ENCODE measurements around the gene IL1A.

The IL1A gene

DNA sequence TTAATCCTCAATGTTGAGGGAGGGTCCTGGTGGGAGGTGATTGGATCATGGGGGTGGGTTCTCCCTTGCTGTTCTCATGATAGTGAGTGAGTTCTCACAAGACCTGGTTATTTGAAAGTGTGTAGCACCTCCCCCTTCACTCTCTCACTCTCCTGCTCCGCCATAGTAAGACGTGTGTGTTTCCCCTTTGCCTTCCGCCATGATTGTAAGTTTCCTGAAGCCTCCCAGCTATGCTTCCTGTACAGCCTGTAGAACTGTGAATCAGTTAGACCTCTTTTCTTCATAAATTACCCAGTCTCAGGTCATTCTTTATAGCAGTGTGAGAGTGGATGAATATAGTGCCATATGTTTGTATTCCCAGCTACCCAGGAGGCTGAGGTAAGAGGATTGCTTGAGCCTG is 42.7 kb upstream of the IL1A start:
- TF ChIP-seq ZFP30 (CRISPR knock-in tag; IDR thresholded peaks at IDR 0.05) (no peak), OSR1 (CRISPR knock-in tag; IDR thresholded peaks at IDR 0.05) (no peak), BACH2 (CRISPR knock-in tag; IDR thresholded peaks at IDR 0.05; ENCODE audit: borderline replicate concordance) (no peak), ZNF70 (CRISPR knock-in tag; IDR thresholded peaks at IDR 0.05) (no peak), CSDC2 (CRISPR knock-in tag; IDR thresholded peaks at IDR 0.05) (no peak), SNAI2 (CRISPR knock-in tag; IDR thresholded peaks at IDR 0.05) (no peak), ZC3H10 (CRISPR knock-in tag; IDR thresholded peaks at IDR 0.05) (no peak), ARNTL (CRISPR knock-in tag; IDR thresholded peaks at IDR 0.05; ENCODE audit: borderline replicate concordance, low read depth) (no peak)
- TF ChIP-seq, protein P1, sequence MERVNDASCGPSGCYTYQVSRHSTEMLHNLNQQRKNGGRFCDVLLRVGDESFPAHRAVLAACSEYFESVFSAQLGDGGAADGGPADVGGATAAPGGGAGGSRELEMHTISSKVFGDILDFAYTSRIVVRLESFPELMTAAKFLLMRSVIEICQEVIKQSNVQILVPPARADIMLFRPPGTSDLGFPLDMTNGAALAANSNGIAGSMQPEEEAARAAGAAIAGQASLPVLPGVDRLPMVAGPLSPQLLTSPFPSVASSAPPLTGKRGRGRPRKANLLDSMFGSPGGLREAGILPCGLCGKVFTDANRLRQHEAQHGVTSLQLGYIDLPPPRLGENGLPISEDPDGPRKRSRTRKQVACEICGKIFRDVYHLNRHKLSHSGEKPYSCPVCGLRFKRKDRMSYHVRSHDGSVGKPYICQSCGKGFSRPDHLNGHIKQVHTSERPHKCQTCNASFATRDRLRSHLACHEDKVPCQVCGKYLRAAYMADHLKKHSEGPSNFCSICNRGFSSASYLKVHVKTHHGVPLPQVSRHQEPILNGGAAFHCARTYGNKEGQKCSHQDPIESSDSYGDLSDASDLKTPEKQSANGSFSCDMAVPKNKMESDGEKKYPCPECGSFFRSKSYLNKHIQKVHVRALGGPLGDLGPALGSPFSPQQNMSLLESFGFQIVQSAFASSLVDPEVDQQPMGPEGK (CRISPR knock-in tag; IDR thresholded peaks at IDR 0.05; ENCODE audit: borderline replicate concordance), result no peak
- TF ChIP-seq, protein P2, sequence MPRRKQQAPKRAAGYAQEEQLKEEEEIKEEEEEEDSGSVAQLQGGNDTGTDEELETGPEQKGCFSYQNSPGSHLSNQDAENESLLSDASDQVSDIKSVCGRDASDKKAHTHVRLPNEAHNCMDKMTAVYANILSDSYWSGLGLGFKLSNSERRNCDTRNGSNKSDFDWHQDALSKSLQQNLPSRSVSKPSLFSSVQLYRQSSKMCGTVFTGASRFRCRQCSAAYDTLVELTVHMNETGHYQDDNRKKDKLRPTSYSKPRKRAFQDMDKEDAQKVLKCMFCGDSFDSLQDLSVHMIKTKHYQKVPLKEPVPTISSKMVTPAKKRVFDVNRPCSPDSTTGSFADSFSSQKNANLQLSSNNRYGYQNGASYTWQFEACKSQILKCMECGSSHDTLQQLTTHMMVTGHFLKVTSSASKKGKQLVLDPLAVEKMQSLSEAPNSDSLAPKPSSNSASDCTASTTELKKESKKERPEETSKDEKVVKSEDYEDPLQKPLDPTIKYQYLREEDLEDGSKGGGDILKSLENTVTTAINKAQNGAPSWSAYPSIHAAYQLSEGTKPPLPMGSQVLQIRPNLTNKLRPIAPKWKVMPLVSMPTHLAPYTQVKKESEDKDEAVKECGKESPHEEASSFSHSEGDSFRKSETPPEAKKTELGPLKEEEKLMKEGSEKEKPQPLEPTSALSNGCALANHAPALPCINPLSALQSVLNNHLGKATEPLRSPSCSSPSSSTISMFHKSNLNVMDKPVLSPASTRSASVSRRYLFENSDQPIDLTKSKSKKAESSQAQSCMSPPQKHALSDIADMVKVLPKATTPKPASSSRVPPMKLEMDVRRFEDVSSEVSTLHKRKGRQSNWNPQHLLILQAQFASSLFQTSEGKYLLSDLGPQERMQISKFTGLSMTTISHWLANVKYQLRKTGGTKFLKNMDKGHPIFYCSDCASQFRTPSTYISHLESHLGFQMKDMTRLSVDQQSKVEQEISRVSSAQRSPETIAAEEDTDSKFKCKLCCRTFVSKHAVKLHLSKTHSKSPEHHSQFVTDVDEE (CRISPR knock-in tag; IDR thresholded peaks at IDR 0.05), result no peak
- no peak for ATAC-seq

DNA sequence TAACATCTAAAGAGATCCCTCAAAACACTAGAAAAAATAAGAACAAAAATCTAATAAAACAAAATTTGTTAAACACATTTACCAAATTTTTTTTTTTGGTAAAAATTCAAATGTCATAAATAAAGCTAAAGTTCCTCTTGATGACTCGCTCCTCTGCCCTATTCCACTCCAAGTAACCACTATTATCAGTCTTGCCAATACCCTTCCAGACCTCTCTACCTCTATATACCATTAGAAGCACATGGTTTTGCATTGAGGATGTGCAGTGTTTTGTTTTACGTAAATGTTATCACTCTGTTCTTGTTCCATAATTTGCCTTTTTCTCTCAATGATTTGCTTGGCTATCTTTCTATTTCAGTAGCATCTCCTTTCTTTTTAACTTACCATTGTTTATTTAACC is 41.4 kb upstream of the IL1A start:
- TF ChIP-seq ZC3H10 (CRISPR knock-in tag; IDR thresholded peaks at IDR 0.05), result no peak
- no peak for TF ChIP-seq BACH2 (CRISPR knock-in tag; IDR thresholded peaks at IDR 0.05; ENCODE audit: borderline replicate concordance)
- TF ChIP-seq ZNF565 (CRISPR knock-in tag; conservative IDR thresholded peaks at IDR 0.05; ENCODE audit: low read depth), result no peak
- TF ChIP-seq, protein P3, sequence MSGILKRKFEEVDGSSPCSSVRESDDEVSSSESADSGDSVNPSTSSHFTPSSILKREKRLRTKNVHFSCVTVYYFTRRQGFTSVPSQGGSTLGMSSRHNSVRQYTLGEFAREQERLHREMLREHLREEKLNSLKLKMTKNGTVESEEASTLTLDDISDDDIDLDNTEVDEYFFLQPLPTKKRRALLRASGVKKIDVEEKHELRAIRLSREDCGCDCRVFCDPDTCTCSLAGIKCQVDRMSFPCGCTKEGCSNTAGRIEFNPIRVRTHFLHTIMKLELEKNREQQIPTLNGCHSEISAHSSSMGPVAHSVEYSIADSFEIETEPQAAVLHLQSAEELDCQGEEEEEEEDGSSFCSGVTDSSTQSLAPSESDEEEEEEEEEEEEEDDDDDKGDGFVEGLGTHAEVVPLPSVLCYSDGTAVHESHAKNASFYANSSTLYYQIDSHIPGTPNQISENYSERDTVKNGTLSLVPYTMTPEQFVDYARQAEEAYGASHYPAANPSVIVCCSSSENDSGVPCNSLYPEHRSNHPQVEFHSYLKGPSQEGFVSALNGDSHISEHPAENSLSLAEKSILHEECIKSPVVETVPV (CRISPR knock-in tag; IDR thresholded peaks at IDR 0.05), result no peak
- TF ChIP-seq ZFP30 (CRISPR knock-in tag; IDR thresholded peaks at IDR 0.05), result no peak
- no peak for TF ChIP-seq ARNTL (CRISPR knock-in tag; IDR thresholded peaks at IDR 0.05; ENCODE audit: borderline replicate concordance, low read depth)
- no peak for TF ChIP-seq GLIS3 (CRISPR knock-in tag; IDR thresholded peaks at IDR 0.05)
- TF ChIP-seq, protein P4, sequence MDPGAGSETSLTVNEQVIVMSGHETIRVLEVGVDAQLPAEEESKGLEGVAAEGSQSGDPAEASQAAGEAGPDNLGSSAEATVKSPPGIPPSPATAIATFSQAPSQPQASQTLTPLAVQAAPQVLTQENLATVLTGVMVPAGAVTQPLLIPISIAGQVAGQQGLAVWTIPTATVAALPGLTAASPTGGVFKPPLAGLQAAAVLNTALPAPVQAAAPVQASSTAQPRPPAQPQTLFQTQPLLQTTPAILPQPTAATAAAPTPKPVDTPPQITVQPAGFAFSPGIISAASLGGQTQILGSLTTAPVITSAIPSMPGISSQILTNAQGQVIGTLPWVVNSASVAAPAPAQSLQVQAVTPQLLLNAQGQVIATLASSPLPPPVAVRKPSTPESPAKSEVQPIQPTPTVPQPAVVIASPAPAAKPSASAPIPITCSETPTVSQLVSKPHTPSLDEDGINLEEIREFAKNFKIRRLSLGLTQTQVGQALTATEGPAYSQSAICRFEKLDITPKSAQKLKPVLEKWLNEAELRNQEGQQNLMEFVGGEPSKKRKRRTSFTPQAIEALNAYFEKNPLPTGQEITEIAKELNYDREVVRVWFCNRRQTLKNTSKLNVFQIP (CRISPR knock-in tag; IDR thresholded peaks at IDR 0.05; ENCODE audit: borderline replicate concordance, low read depth), result no peak
- no peak for TF ChIP-seq ZNF8 (CRISPR knock-in tag; IDR thresholded peaks at IDR 0.05)
- no peak for TF ChIP-seq TCF4 (CRISPR knock-in tag; IDR thresholded peaks at IDR 0.05; ENCODE audit: borderline replicate concordance)
- no peak for ATAC-seq

DNA sequence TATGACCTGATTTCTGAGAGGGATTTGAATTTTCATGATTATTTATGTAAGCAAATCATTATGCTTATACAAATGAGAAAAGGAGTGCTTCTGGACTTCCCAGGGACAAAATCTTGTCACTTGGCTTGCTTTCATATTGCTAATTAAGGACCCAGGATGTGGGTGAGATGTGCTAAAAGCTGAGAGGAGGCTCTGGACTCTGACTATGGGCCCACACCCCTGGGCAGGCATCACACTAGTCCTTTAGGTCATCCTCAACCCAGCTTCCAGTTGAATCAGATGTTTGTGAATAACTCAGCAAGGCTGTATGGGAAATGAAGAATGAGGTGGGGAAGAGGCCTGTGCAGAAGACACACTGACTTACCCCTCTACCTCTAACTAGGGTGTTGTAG is 40.4 kb upstream of the IL1A start:
- ATAC-seq, result no peak
- no peak for TF ChIP-seq ZNF70 (CRISPR knock-in tag; IDR thresholded peaks at IDR 0.05)
- no peak for TF ChIP-seq ARNTL (CRISPR knock-in tag; IDR thresholded peaks at IDR 0.05; ENCODE audit: borderline replicate concordance, low read depth)
- no peak for TF ChIP-seq TCF4 (CRISPR knock-in tag; IDR thresholded peaks at IDR 0.05; ENCODE audit: borderline replicate concordance)
- no peak for TF ChIP-seq TOX (CRISPR knock-in tag; IDR thresholded peaks at IDR 0.05; ENCODE audit: borderline replicate concordance)
- TF ChIP-seq, protein P3 (CRISPR knock-in tag; IDR thresholded peaks at IDR 0.05), result no peak
- no peak for TF ChIP-seq PPARA (CRISPR knock-in tag; IDR thresholded peaks at IDR 0.05; ENCODE audit: borderline replicate concordance)
- TF ChIP-seq, protein P5, sequence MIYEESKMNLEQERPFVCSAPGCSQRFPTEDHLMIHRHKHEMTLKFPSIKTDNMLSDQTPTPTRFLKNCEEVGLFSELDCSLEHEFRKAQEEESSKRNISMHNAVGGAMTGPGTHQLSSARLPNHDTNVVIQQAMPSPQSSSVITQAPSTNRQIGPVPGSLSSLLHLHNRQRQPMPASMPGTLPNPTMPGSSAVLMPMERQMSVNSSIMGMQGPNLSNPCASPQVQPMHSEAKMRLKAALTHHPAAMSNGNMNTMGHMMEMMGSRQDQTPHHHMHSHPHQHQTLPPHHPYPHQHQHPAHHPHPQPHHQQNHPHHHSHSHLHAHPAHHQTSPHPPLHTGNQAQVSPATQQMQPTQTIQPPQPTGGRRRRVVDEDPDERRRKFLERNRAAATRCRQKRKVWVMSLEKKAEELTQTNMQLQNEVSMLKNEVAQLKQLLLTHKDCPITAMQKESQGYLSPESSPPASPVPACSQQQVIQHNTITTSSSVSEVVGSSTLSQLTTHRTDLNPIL (CRISPR knock-in tag; IDR thresholded peaks at IDR 0.05; ENCODE audit: low read depth), result no peak
- no peak for TF ChIP-seq ZNF565 (CRISPR knock-in tag; conservative IDR thresholded peaks at IDR 0.05; ENCODE audit: low read depth)
- no peak for TF ChIP-seq SNAI2 (CRISPR knock-in tag; IDR thresholded peaks at IDR 0.05)
- no peak for TF ChIP-seq ZFP3 (CRISPR knock-in tag; IDR thresholded peaks at IDR 0.05)
- TF ChIP-seq, protein P4 (CRISPR knock-in tag; IDR thresholded peaks at IDR 0.05; ENCODE audit: borderline replicate concordance, low read depth), result no peak
- TF ChIP-seq, protein P1 (CRISPR knock-in tag; IDR thresholded peaks at IDR 0.05; ENCODE audit: borderline replicate concordance), result no peak
- no peak for TF ChIP-seq ZC3H10 (CRISPR knock-in tag; IDR thresholded peaks at IDR 0.05)
